K562 (cell line): Measurements from ENCODE around the gene FDPS. TPM values are rescaled to one million over a fixed set of nuclear protein-coding genes. Genes with fewer than 3 reads are reported as not detected.

ENCODE experiments used
- E2F4 ChIP-seq: sonication (generic); formaldehyde crosslinking; IDR thresholded peaks from 2 replicates; pipeline ENCODE4 v1.8.0; 2022; ENCODE audit warnings: mild to moderate bottlenecking, low read depth, missing genetic modification reagents
- ESRRA ChIP-seq: fragments of 450-650 bp; IDR thresholded peaks from 2 replicates; pipeline ENCODE4 v1.6.1; 2014; ENCODE audit warnings: low read depth, mild to moderate bottlenecking, moderate library complexity, borderline replicate concordance
- GABPA ChIP-seq: fragments of 200-800 bp; sonication (Bioruptor generic); conservative IDR thresholded peaks from 2 replicates; pipeline ENCODE4 v1.6.1; 2016; ENCODE audit warnings: low read depth, missing genetic modification characterization, missing compliant biosample characterization
- GATAD2A ChIP-seq: fragments of 450-650 bp; IDR thresholded peaks from 2 replicates; pipeline ENCODE4 v1.6.1; 2017
- HDAC1 ChIP-seq, 2 experiments: fragments of 450-650 bp; IDR thresholded peaks; 2 replicates each; pipeline ENCODE4 v1.6.1; 2016 to 2017; ENCODE audit warnings: inconsistent platforms in 1 of 2, mild to moderate bottlenecking in 1 of 2, moderate library complexity in 1 of 2
- KAT8 ChIP-seq: fragments of 450-650 bp; IDR thresholded peaks from 2 replicates; pipeline ENCODE4 v1.6.1; 2016; ENCODE audit warnings: low read depth, mild to moderate bottlenecking
- LCOR ChIP-seq: sonication (generic); formaldehyde crosslinking; IDR thresholded peaks from 2 replicates; pipeline ENCODE4 v1.8.0; 2022; ENCODE audit warnings: mild to moderate bottlenecking, missing genetic modification reagents
- MNT ChIP-seq, 2 experiments: fragments of 450-650 bp; conservative IDR thresholded peaks; 2 replicates each; pipeline ENCODE4 v1.6.1; 2017; ENCODE audit warnings: mild to moderate bottlenecking in 2 of 2, moderate library complexity in 2 of 2
- PTTG1 ChIP-seq: fragments of 450-650 bp; IDR thresholded peaks from 2 replicates; pipeline ENCODE4 v1.6.1; 2016; ENCODE audit warnings: low read depth, mild to moderate bottlenecking, missing genetic modification characterization, missing compliant biosample characterization
- RCOR1 ChIP-seq, 2 experiments: IDR thresholded peaks; 2 replicates each; pipeline ENCODE4 v1.6.1; 2012; ENCODE audit warnings: low read depth in 2 of 2, low read length in 2 of 2, borderline replicate concordance in 1 of 2, improper control_type of control experiment in 1 of 2
- STAG1 ChIP-seq: sonication (generic); formaldehyde crosslinking; IDR thresholded peaks from 2 replicates; pipeline ENCODE4 v1.5.0; 2020; ENCODE audit warnings: missing genetic modification reagents, borderline replicate concordance
- polyA plus RNA-seq, 8 experiments: library from polyadenylated mRNA; depleted of rRNA in 4 of 8; stranded (reverse) in 5 of 8; unstranded in 3 of 8; fragments of >200 nt; fragmentation: Nextera tagmentation in 2 of 8; fragmentation: Illumina TruSeq in 1 of 8; extraction: Ambion mirVana in 2 of 8; extraction: Trizol in 1 of 8; gene quantifications; 2 replicates each; pipeline versions ENCODE4 v1.2.1 to v1.2.3, GENCODE V29; 2011 to 2014; ENCODE audit warnings: inconsistent platforms in 1 of 8, missing spikeins in 1 of 8
- total RNA-seq, 7 experiments: library from RNA; depleted of rRNA in 6 of 7; stranded (reverse); fragments of >200 nt in 6 of 7; fragmentation: Illumina TruSeq in 2 of 7; extraction: Trizol in 2 of 7; gene quantifications; 2 replicates each; pipeline versions ENCODE4 v1.2.1 to v1.2.3, GENCODE V29; 2011 to 2021; ENCODE audit warnings: low replicate concordance in 1 of 7
- TF ChIP-seq, protein P1 (sequence below), 2 experiments: IDR thresholded peaks; 2 replicates each; pipeline ENCODE4 v1.6.1; 2012; ENCODE audit warnings: improper control_type of control experiment in 2 of 2, low read depth in 2 of 2, low read length in 2 of 2, borderline replicate concordance in 1 of 2
- TF ChIP-seq, protein P2 (sequence below): sonication (generic); formaldehyde crosslinking; IDR thresholded peaks from 2 replicates; pipeline ENCODE4 v1.8.0; 2022; ENCODE audit warnings: mild to moderate bottlenecking, missing genetic modification reagents

The FDPS gene
- total and polyA plus RNA-seq, 9 of the 15 experiments (the other 6 are each of a cell fraction or from before 2014, with no cell fraction given), result 247 to 884 (median 360) TPM

DNA sequence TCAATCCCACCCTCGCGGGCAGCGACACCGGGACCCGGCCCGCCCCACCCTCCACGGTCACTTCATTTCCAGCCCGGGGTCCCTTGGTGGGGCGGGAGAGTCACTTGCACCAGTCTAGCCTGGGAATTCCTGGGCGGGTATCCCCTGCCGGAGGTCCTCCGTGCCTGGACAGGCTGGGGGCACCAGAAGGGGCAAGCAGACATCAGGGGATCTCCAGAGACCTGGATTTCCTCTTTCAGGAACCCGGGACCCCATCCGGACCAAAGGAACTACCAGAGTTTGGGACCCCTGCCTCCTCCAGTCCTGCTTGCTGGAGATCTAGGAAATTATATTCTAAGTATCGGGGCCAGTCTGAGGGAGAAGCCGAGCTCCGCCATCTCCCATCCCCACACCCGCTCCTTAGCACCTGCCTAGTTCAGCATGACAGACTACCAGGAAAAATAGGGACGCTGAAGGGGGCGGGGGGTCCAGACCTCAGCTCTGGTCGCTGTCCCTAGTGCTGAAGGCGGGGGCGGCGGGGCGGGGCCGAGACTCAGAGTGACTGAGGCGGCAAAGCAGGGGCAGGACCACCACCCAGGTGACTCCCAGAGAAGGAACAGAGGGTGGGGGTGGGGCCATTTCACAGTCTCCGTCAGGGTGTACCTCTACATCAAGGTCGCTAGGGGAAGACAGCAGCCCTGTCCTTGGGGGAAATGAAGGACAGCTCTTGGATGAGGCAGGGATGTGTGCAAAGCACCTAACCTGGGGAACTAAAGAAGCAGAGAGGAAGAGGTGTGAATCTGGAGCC lies 30.6 kb upstream of the FDPS start (continued):
- TF ChIP-seq, protein P1, sequence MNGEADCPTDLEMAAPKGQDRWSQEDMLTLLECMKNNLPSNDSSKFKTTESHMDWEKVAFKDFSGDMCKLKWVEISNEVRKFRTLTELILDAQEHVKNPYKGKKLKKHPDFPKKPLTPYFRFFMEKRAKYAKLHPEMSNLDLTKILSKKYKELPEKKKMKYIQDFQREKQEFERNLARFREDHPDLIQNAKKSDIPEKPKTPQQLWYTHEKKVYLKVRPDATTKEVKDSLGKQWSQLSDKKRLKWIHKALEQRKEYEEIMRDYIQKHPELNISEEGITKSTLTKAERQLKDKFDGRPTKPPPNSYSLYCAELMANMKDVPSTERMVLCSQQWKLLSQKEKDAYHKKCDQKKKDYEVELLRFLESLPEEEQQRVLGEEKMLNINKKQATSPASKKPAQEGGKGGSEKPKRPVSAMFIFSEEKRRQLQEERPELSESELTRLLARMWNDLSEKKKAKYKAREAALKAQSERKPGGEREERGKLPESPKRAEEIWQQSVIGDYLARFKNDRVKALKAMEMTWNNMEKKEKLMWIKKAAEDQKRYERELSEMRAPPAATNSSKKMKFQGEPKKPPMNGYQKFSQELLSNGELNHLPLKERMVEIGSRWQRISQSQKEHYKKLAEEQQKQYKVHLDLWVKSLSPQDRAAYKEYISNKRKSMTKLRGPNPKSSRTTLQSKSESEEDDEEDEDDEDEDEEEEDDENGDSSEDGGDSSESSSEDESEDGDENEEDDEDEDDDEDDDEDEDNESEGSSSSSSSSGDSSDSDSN (IDR thresholded peaks at IDR 0.05; ENCODE audit: borderline replicate concordance in 1 of 2, low read depth in 2 of 2, low read length in 2 of 2), result no peak
- TF ChIP-seq STAG1 (CRISPR knock-in tag) (peak; percentile 5; the same call in 1 of the 2 replicates), E2F4 (peak; percentile 55; the same call in 1 of the 2 replicates), MNT (conservative IDR thresholded peaks at IDR 0.05) (peak; percentile 30 to 47), GABPA (tag) (no peak), RCOR1 (IDR thresholded peaks at IDR 0.05; ENCODE audit: borderline replicate concordance in 1 of 2, low read depth in 2 of 2, low read length in 2 of 2) (peak in 1 of 2 experiments; percentile 5; a peak in 1 of 4 replicates), KAT8 (no peak), HDAC1 (IDR thresholded peaks at IDR 0.05) (peak in 1 of 2 experiments; percentile 65; a peak in 1 of 4 replicates), LCOR (no peak), GATAD2A (no peak), ESRRA (peak; percentile 58; the same call in 1 of the 2 replicates), PTTG1 (no peak)
- TF ChIP-seq, protein P2, sequence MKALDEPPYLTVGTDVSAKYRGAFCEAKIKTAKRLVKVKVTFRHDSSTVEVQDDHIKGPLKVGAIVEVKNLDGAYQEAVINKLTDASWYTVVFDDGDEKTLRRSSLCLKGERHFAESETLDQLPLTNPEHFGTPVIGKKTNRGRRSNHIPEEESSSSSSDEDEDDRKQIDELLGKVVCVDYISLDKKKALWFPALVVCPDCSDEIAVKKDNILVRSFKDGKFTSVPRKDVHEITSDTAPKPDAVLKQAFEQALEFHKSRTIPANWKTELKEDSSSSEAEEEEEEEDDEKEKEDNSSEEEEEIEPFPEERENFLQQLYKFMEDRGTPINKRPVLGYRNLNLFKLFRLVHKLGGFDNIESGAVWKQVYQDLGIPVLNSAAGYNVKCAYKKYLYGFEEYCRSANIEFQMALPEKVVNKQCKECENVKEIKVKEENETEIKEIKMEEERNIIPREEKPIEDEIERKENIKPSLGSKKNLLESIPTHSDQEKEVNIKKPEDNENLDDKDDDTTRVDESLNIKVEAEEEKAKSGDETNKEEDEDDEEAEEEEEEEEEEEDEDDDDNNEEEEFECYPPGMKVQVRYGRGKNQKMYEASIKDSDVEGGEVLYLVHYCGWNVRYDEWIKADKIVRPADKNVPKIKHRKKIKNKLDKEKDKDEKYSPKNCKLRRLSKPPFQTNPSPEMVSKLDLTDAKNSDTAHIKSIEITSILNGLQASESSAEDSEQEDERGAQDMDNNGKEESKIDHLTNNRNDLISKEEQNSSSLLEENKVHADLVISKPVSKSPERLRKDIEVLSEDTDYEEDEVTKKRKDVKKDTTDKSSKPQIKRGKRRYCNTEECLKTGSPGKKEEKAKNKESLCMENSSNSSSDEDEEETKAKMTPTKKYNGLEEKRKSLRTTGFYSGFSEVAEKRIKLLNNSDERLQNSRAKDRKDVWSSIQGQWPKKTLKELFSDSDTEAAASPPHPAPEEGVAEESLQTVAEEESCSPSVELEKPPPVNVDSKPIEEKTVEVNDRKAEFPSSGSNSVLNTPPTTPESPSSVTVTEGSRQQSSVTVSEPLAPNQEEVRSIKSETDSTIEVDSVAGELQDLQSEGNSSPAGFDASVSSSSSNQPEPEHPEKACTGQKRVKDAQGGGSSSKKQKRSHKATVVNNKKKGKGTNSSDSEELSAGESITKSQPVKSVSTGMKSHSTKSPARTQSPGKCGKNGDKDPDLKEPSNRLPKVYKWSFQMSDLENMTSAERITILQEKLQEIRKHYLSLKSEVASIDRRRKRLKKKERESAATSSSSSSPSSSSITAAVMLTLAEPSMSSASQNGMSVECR, result peak; percentile 78
